Smooth muscle cell (in vitro differentiated cells): ENCODE measurements around the gene COIL. TPM values are rescaled to one million over a fixed set of nuclear protein-coding genes. Genes with fewer than 3 reads are reported as not detected.

ENCODE experiments used
- DNase-seq: peaks from one replicate; lab custom pipeline; 2025; ENCODE audit not compliant: unreplicated experiment; lab: John Stamatoyannopoulos, UW
- H2AFZ ChIP-seq: fragments of 200-600 bp; sonication (generic); 2 replicates; pipeline ENCODE4 v1.6.0; 2016; ENCODE audit warnings: antibody characterized with exemption, low read depth, mild to moderate bottlenecking
- H3F3A ChIP-seq: fragments of 200-600 bp; sonication (generic); 2 replicates; pipeline ENCODE4 v1.6.0; 2017; ENCODE audit warnings: antibody characterized with exemption, low read depth
- H3K27ac ChIP-seq: fragments of 200-600 bp; sonication (generic); 2 replicates; pipeline ENCODE4 v1.5.1; 2016; ENCODE audit warnings: low read depth, mild to moderate bottlenecking
- H3K27me3 ChIP-seq: fragments of 200-600 bp; sonication (generic); 2 replicates; pipeline ENCODE4 v1.6.1; 2016; ENCODE audit warnings: low read depth, mild to moderate bottlenecking
- H3K36me3 ChIP-seq: fragments of 200-600 bp; sonication (generic); 2 replicates; pipeline ENCODE4 v1.5.1; 2016; ENCODE audit warnings: low read depth
- H3K4me1 ChIP-seq: fragments of 200-600 bp; sonication (generic); 2 replicates; pipeline ENCODE4 v1.5.1; 2016; ENCODE audit warnings: low read depth
- H3K4me2 ChIP-seq: fragments of 200-600 bp; sonication (generic); 2 replicates; pipeline ENCODE4 v1.6.0; 2016; ENCODE audit warnings: mild to moderate bottlenecking
- H3K4me3 ChIP-seq: fragments of 200-600 bp; sonication (generic); 2 replicates; pipeline ENCODE4 v1.5.1; 2016; ENCODE audit warnings: mild to moderate bottlenecking
- H3K79me2 ChIP-seq: fragments of 200-600 bp; sonication (generic); 2 replicates; pipeline ENCODE4 v1.6.0; 2016; ENCODE audit warnings: low read depth, mild to moderate bottlenecking
- H3K9ac ChIP-seq: fragments of 200-600 bp; sonication (generic); 2 replicates; pipeline ENCODE4 v1.6.0; 2016; ENCODE audit warnings: low read depth
- H3K9me3 ChIP-seq: fragments of 200-600 bp; sonication (generic); replicated peaks from 2 replicates; pipeline ENCODE4 v1.5.1; 2016; ENCODE audit warnings: low read depth
- H4K20me1 ChIP-seq: fragments of 200-600 bp; sonication (generic); 2 replicates; pipeline ENCODE4 v1.6.0; 2016; ENCODE audit warnings: low read depth
- WGBS: methylation state at CpG from one replicate; pipeline ENCODE4 v1.1.7; 2016; ENCODE audit warnings: low lambda C conversion rate; 5-methylcytosine and 5-hydroxymethylcytosine counted together
- polyA plus RNA-seq: library from polyadenylated mRNA; unstranded; fragments of >200 nt; fragmentation: Nextera tagmentation; extraction: Ambion mirVana; gene quantifications from 2 replicates; pipeline ENCODE4 v1.2.1, GENCODE V29; 2016
- total RNA-seq: library from RNA; depleted of rRNA; stranded (reverse); fragments of >200 nt; gene quantifications from 2 replicates; pipeline ENCODE4 v1.2.3, GENCODE V29; 2014
- TF ChIP-seq, protein P1 (sequence below): fragments of 200-600 bp; sonication (generic); IDR thresholded peaks from 2 replicates; pipeline ENCODE4 v1.5.1; 2017; ENCODE audit warnings: borderline replicate concordance, mild to moderate bottlenecking, antibody characterized with exemption; ENCODE audit not compliant: insufficient read depth, poor library complexity, severe bottlenecking

The COIL gene
- total and polyA plus RNA-seq, 2 experiments from 2014 or later = 15.5 to 30.3 TPM

- Histone ChIP-seq H4K20me1 (no peaks in the 10 kb centered on the region), H3K4me1 (no peaks in the 10 kb centered on the region), H3K27ac (no peak overlapping the region), H3K79me2 (no peaks in the 10 kb centered on the region), H3K9ac (no peak overlapping the region), H2AFZ (no peak overlapping the region), H3K9me3 (no peaks in the 10 kb centered on the region), H3K27me3 (no peaks in the 10 kb centered on the region), H3F3A (no peaks in the 10 kb centered on the region), H3K4me3 (no peak overlapping the region), H3K36me3 (no peaks in the 10 kb centered on the region), H3K4me2 (no peak overlapping the region)
- WGBS = 81% methylated on average over 2 of the region's 2 CpGs
- DNase-seq = no peak
- TF ChIP-seq, protein P1, sequence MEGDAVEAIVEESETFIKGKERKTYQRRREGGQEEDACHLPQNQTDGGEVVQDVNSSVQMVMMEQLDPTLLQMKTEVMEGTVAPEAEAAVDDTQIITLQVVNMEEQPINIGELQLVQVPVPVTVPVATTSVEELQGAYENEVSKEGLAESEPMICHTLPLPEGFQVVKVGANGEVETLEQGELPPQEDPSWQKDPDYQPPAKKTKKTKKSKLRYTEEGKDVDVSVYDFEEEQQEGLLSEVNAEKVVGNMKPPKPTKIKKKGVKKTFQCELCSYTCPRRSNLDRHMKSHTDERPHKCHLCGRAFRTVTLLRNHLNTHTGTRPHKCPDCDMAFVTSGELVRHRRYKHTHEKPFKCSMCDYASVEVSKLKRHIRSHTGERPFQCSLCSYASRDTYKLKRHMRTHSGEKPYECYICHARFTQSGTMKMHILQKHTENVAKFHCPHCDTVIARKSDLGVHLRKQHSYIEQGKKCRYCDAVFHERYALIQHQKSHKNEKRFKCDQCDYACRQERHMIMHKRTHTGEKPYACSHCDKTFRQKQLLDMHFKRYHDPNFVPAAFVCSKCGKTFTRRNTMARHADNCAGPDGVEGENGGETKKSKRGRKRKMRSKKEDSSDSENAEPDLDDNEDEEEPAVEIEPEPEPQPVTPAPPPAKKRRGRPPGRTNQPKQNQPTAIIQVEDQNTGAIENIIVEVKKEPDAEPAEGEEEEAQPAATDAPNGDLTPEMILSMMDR = no peak
These were observed 48.1 kb upstream of the COIL start for GRCh38 chr17:57008958-57009357.

- TF ChIP-seq, protein P1 = no peak
- Histone ChIP-seq H3K4me2 (no peak overlapping the region), H3K4me3 (no peak overlapping the region), H3K27ac (no peak overlapping the region), H3K27me3 (no peaks in the 10 kb centered on the region), H4K20me1 (no peaks in the 10 kb centered on the region), H3K9ac (no peak overlapping the region), H2AFZ (no peak overlapping the region), H3K9me3 (no peaks in the 10 kb centered on the region), H3K4me1 (no peaks in the 10 kb centered on the region), H3K36me3 (no peaks in the 10 kb centered on the region), H3F3A (no peaks in the 10 kb centered on the region), H3K79me2 (no peaks in the 10 kb centered on the region)
- no peak for DNase-seq
- 96% methylated on average over 2 of the region's 2 CpGs for WGBS
These were observed 45.2 kb upstream of the COIL start for GRCh38 chr17:57006040-57006439.

GRCh38 chr17:57004944-57005579, 44.2 kb upstream of the COIL start:
- no peak overlapping the region for H3K27ac ChIP-seq
- no peak overlapping the region for H3K4me3 ChIP-seq
- no peaks in the 10 kb centered on the region for H3K36me3 ChIP-seq
- DNase-seq = no peak
- H3F3A ChIP-seq = no peaks in the 10 kb centered on the region
- no peak overlapping the region for H3K4me2 ChIP-seq
- H4K20me1 ChIP-seq = no peaks in the 10 kb centered on the region
- no peaks in the 10 kb centered on the region for H3K79me2 ChIP-seq
- H3K4me1 ChIP-seq = no peaks in the 10 kb centered on the region
- no peaks in the 10 kb centered on the region for H3K9me3 ChIP-seq
- WGBS = 90% methylated on average over 8 of the region's 8 CpGs
- H2AFZ ChIP-seq = no peak overlapping the region
- H3K27me3 ChIP-seq = no peaks in the 10 kb centered on the region
- TF ChIP-seq, protein P1 = no peak
- no peak overlapping the region for H3K9ac ChIP-seq

GRCh38 chr17:57002904-57003303, 42.1 kb upstream of the COIL start:
- TF ChIP-seq, protein P1 = no peak
- Histone ChIP-seq H3K27ac (no peak overlapping the region), H3K4me2 (no peak overlapping the region), H3K36me3 (no peaks in the 10 kb centered on the region), H2AFZ (no peak overlapping the region), H3K9ac (no peak overlapping the region), H3K9me3 (no peaks in the 10 kb centered on the region), H3F3A (no peaks in the 10 kb centered on the region), H3K4me1 (no peaks in the 10 kb centered on the region), H3K4me3 (no peak overlapping the region), H3K27me3 (no peaks in the 10 kb centered on the region), H4K20me1 (no peaks in the 10 kb centered on the region), H3K79me2 (no peaks in the 10 kb centered on the region)
- 99% methylated on average over 5 of the region's 5 CpGs for WGBS
- no peak for DNase-seq
